PC-9 (cell line): ENCODE measurements around the gene C5orf22.

Experiments used
- CTCF ChIP-seq: fragments of 200-600 bp; sonication (generic); conservative IDR thresholded peaks from 2 replicates; pipeline ENCODE4 v1.6.1; 2017; ENCODE audit warnings: mixed run types, antibody characterized with exemption, mild to moderate bottlenecking, moderate library complexity
- EZH2 ChIP-seq: fragments of 200-600 bp; sonication (generic); IDR thresholded peaks from 2 replicates; pipeline ENCODE4 v1.8.0; 2017; ENCODE audit warnings: antibody characterized with exemption, low read depth

GRCh38 chr5:31577438-31577837 lies 45.3 kb downstream of the C5orf22 start:
- TF ChIP-seq CTCF (no peak), EZH2 (no peak)
